Measurements from ENCODE around the gene ZNF217.

DNA sequence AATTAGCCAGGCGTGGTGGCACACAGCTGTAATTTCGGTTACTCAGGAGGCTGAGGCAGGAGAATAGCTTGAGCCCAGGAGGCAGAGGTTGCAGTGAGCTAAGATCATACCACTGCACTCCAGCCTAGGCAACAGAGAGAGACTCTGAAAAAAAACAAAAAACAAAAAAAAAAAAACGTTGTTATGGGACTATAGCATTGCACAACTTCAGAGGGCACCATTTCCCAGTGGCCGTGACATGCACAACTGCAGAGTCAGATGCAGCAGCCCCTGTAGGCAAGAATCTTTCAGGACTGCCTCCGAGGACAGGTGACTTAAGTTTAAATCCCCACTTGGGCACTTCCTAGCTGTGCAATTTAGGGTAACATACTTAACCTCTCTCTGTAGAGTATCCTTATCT lies 64.0 kb downstream of the ZNF217 start:
- no peak for TF ChIP-seq CTCF (IDR thresholded peaks at IDR 0.05)
- TF ChIP-seq TCF7L2 (IDR thresholded peaks at IDR 0.05; ENCODE audit: low read depth, low read length) = no peak
- TF ChIP-seq REST (IDR thresholded peaks at IDR 0.05; ENCODE audit: insufficient read depth in 1 of 2, low read depth in 2 of 2, low read length in 1 of 2) = no peak
- TF ChIP-seq SIN3A (IDR thresholded peaks at IDR 0.05; ENCODE audit: borderline replicate concordance, insufficient read depth, low read depth, low read length) = no peak
